K562 (cell line): ENCODE results near the gene RAB24. TPM values are rescaled to one million over a fixed set of nuclear protein-coding genes. Genes with fewer than 3 reads are reported as not detected.
A peak's percentile ranks its signal among the peaks of the same experiment; 100 is the strongest.

Experiments
- BRCA1 ChIP-seq, 2 experiments: fragments of 450-650 bp in 1 of 2; sonication (generic) in 1 of 2; formaldehyde crosslinking in 1 of 2; IDR thresholded peaks; 2 replicates each; pipeline versions ENCODE4 v1.5.0 to v1.6.1; 2017 to 2020; ENCODE audit warnings: mild to moderate bottlenecking in 1 of 2, missing genetic modification reagents in 1 of 2
- ELF4 ChIP-seq: fragments of 450-650 bp; formaldehyde crosslinking; IDR thresholded peaks from 2 replicates; pipeline ENCODE4 v1.4.0; 2022; ENCODE audit warnings: missing genetic modification characterization
- EZH2 ChIP-seq: IDR thresholded peaks from 2 replicates; pipeline ENCODE4 v1.6.1; 2012; ENCODE audit warnings: low read depth, mild to moderate bottlenecking, inconsistent platforms, low read length, borderline replicate concordance
- JUND ChIP-seq, 2 experiments: IDR thresholded peaks; 2 replicates in 1 of 2; 3 replicates in 1 of 2; pipeline ENCODE4 v1.6.1; 2011; ENCODE audit warnings: borderline replicate concordance in 2 of 2, low read depth in 2 of 2, low read length in 2 of 2, improper control_type of control experiment in 1 of 2, missing biosample characterization in 1 of 2, missing genetic modification characterization in 1 of 2, missing genetic modification reagents in 1 of 2
- KDM1A ChIP-seq, 2 experiments: fragments of 450-650 bp; IDR thresholded peaks; 2 replicates each; pipeline ENCODE4 v1.6.1; 2016; ENCODE audit warnings: mild to moderate bottlenecking in 2 of 2
- KLF6 ChIP-seq: fragments of 250-450 bp; sonication (Bioruptor Pico); IDR thresholded peaks from 2 replicates; pipeline ENCODE4 v1.4.0; 2020; ENCODE audit warnings: mild to moderate bottlenecking, moderate library complexity, borderline replicate concordance
- PTBP1 ChIP-seq: fragments of 200-400 bp; formaldehyde crosslinking; IDR thresholded peaks from 2 replicates; pipeline ENCODE4 v1.6.1; 2017; ENCODE audit warnings: low read depth, low read length
- RBBP5 ChIP-seq: fragments of 200-600 bp; sonication (generic); IDR thresholded peaks from 2 replicates; pipeline ENCODE4 v1.6.1; 2012; ENCODE audit warnings: borderline replicate concordance, mild to moderate bottlenecking, low read length, control low read depth, inconsistent platforms; ENCODE audit not compliant: insufficient read depth, poor library complexity, severe bottlenecking
- RBM22 ChIP-seq: fragments of 200-400 bp; formaldehyde crosslinking; IDR thresholded peaks from 2 replicates; pipeline ENCODE4 v1.6.1; 2018; ENCODE audit warnings: low read length, low read depth; ENCODE audit not compliant: poor library complexity, severe bottlenecking
- SMARCC2 ChIP-seq: fragments of 450-650 bp; IDR thresholded peaks from 2 replicates; pipeline ENCODE4 v1.6.1; 2017; ENCODE audit warnings: antibody characterized with exemption, moderate library complexity, mild to moderate bottlenecking, low read depth
- TGIF2 ChIP-seq: sonication (generic); formaldehyde crosslinking; IDR thresholded peaks from 2 replicates; pipeline ENCODE4 v1.8.1; 2022; ENCODE audit warnings: mild to moderate bottlenecking, missing genetic modification reagents, moderate library complexity
- ZFP36 ChIP-seq: fragments of 150-350 bp; IDR thresholded peaks from 2 replicates; pipeline ENCODE4 v1.6.1; 2018; ENCODE audit warnings: low read length, low read depth; ENCODE audit not compliant: partially characterized antibody
- ZKSCAN3 ChIP-seq: fragments of 250-450 bp; sonication (Bioruptor Pico); IDR thresholded peaks from 2 replicates; pipeline ENCODE4 v1.4.0; 2020
- ZNF12 ChIP-seq: sonication (generic); formaldehyde crosslinking; IDR thresholded peaks from 2 replicates; pipeline ENCODE4 v1.4.0; 2020; ENCODE audit warnings: mild to moderate bottlenecking, missing genetic modification reagents
- ZNF644 ChIP-seq: fragments of 200-800 bp; sonication (Bioruptor generic); IDR thresholded peaks from 2 replicates; pipeline ENCODE4 v1.6.1; 2016; ENCODE audit warnings: low read depth, missing genetic modification characterization, missing compliant biosample characterization
- polyA plus RNA-seq, 8 experiments: library from polyadenylated mRNA; depleted of rRNA in 4 of 8; stranded (reverse) in 5 of 8; unstranded in 3 of 8; fragments of >200 nt; fragmentation: Nextera tagmentation in 2 of 8; fragmentation: Illumina TruSeq in 1 of 8; extraction: Ambion mirVana in 2 of 8; extraction: Trizol in 1 of 8; gene quantifications; 2 replicates each; pipeline versions ENCODE4 v1.2.1 to v1.2.3, GENCODE V29; 2011 to 2014; ENCODE audit warnings: inconsistent platforms in 1 of 8, missing spikeins in 1 of 8
- total RNA-seq, 7 experiments: library from RNA; depleted of rRNA in 6 of 7; stranded (reverse); fragments of >200 nt in 6 of 7; fragmentation: Illumina TruSeq in 2 of 7; extraction: Trizol in 2 of 7; gene quantifications; 2 replicates each; pipeline versions ENCODE4 v1.2.1 to v1.2.3, GENCODE V29; 2011 to 2021; ENCODE audit warnings: low replicate concordance in 1 of 7
- TF ChIP-seq, protein P1 (sequence below), 3 experiments: IDR thresholded peaks in 2 of 3; conservative IDR thresholded peaks in 1 of 3; 2 replicates each; pipeline ENCODE4 v1.5.1; 2011 to 2012; ENCODE audit warnings: low read length in 3 of 3, mild to moderate bottlenecking in 3 of 3, control low read depth in 2 of 3, improper control_type of control experiment in 1 of 3, inconsistent platforms in 1 of 3, low read depth in 1 of 3, mixed read lengths in 1 of 3, moderate library complexity in 1 of 3; ENCODE audit not compliant: insufficient read depth in 2 of 3
- TF ChIP-seq, protein P2 (sequence below): sonication (generic); formaldehyde crosslinking; IDR thresholded peaks from 2 replicates; pipeline ENCODE4 v1.8.0; 2022; ENCODE audit warnings: mild to moderate bottlenecking, missing genetic modification reagents
- TF ChIP-seq, protein P3 (sequence below), 2 experiments: IDR thresholded peaks; 2 replicates each; pipeline ENCODE4 v1.6.1; 2011; ENCODE audit warnings: borderline replicate concordance in 1 of 2, control low read depth in 1 of 2, low read depth in 1 of 2, low read length in 1 of 2, mild to moderate bottlenecking in 1 of 2, mixed read lengths in 1 of 2, moderate library complexity in 1 of 2; ENCODE audit not compliant: insufficient read depth in 1 of 2, insufficient read length in 1 of 2, poor library complexity in 1 of 2, severe bottlenecking in 1 of 2; ENCODE audit errors: extremely low read depth in 1 of 2
- TF ChIP-seq, protein P4 (sequence below): fragments of 250-450 bp; sonication (Bioruptor Pico); IDR thresholded peaks from 2 replicates; pipeline ENCODE4 v1.5.0; 2020; ENCODE audit warnings: mild to moderate bottlenecking, borderline replicate concordance
- TF ChIP-seq, protein P5 (sequence below), 2 experiments: fragments of 450-650 bp in 1 of 2; sonication (generic) in 1 of 2; formaldehyde crosslinking; conservative IDR thresholded peaks; 2 replicates each; pipeline versions ENCODE4 v1.4.0 to v1.8.1; 2020 to 2022; ENCODE audit warnings: mild to moderate bottlenecking in 1 of 2, missing genetic modification reagents in 1 of 2

RAB24 gene
- total and polyA plus RNA-seq, 9 of the 15 experiments (the other 6 are each of a cell fraction or from before 2014, with no cell fraction given) = 13.9 to 107 (median 34.8) TPM

DNA sequence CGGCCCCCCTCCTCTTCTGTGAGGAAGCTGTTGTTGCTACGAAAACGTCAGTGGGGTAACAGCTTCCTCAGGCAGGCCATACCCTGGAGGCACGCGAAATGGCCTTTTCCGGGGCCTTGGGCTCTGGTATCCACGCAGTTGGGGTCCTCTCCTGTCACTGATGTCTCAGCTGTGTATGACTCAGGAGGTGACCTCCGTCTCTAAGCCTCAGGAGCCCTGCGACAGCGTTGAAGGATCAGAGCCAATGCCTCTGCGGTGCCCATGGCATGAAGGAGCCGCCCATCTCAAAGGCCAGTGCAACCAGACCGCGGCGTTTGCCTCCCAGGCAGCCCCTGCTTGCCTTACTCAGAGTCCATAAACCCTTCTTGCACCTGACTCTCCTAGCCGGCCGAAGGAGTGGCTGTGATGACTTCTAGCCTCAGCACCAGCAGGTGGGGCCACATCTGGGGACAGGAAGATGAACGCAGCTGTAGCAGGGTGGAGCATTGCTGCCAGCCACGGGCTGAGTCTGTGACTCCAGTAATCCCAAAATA, 9.2 kb upstream of the RAB24 start (continued):
- TF ChIP-seq EZH2 = no peak
- TF ChIP-seq TGIF2 (CRISPR knock-in tag) = no peak
- no peak for TF ChIP-seq ZNF12 (CRISPR knock-in tag)
- TF ChIP-seq ELF4 = no peak
- no peak for TF ChIP-seq BRCA1 (IDR thresholded peaks at IDR 0.05)
- TF ChIP-seq BRCA1 (CRISPR knock-in tag; IDR thresholded peaks at IDR 0.05) = no peak
- peak in 1 of 2 experiments; percentile 27; a peak in 1 of 4 replicates for TF ChIP-seq KDM1A (IDR thresholded peaks at IDR 0.05)
- TF ChIP-seq, protein P1, sequence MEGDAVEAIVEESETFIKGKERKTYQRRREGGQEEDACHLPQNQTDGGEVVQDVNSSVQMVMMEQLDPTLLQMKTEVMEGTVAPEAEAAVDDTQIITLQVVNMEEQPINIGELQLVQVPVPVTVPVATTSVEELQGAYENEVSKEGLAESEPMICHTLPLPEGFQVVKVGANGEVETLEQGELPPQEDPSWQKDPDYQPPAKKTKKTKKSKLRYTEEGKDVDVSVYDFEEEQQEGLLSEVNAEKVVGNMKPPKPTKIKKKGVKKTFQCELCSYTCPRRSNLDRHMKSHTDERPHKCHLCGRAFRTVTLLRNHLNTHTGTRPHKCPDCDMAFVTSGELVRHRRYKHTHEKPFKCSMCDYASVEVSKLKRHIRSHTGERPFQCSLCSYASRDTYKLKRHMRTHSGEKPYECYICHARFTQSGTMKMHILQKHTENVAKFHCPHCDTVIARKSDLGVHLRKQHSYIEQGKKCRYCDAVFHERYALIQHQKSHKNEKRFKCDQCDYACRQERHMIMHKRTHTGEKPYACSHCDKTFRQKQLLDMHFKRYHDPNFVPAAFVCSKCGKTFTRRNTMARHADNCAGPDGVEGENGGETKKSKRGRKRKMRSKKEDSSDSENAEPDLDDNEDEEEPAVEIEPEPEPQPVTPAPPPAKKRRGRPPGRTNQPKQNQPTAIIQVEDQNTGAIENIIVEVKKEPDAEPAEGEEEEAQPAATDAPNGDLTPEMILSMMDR (IDR thresholded peaks at IDR 0.05 in 2 of 3, conservative IDR thresholded peaks at IDR 0.05 in 1 of 3; ENCODE audit: insufficient read depth in 2 of 3, low read depth in 1 of 3, low read length in 3 of 3) = peak; percentile 31 to 45 (median 34); a peak in 4 of 6 replicates
- no peak for TF ChIP-seq RBM22
- TF ChIP-seq PTBP1 = no peak
- TF ChIP-seq SMARCC2 = no peak
- TF ChIP-seq, protein P2, sequence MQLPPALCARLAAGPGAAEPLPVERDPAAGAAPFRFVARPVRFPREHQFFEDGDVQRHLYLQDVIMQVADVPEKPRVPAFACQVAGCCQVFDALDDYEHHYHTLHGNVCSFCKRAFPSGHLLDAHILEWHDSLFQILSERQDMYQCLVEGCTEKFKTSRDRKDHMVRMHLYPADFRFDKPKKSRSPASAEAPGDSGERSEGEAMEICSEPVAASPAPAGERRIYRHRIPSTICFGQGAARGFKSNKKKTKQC = no peak
- TF ChIP-seq KLF6 = no peak
- no peak for TF ChIP-seq JUND (IDR thresholded peaks at IDR 0.05; ENCODE audit: borderline replicate concordance, low read depth, low read length)
- TF ChIP-seq JUND (tag; IDR thresholded peaks at IDR 0.05; ENCODE audit: borderline replicate concordance, low read depth, low read length) = no peak
- TF ChIP-seq ZFP36 = no peak
- TF ChIP-seq ZNF644 (tag) = no peak
- no peak for TF ChIP-seq RBBP5
- TF ChIP-seq ZKSCAN3 (CRISPR knock-in tag) = no peak
- TF ChIP-seq, protein P3, sequence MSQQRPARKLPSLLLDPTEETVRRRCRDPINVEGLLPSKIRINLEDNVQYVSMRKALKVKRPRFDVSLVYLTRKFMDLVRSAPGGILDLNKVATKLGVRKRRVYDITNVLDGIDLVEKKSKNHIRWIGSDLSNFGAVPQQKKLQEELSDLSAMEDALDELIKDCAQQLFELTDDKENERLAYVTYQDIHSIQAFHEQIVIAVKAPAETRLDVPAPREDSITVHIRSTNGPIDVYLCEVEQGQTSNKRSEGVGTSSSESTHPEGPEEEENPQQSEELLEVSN (IDR thresholded peaks at IDR 0.05; ENCODE audit: borderline replicate concordance in 1 of 2, extremely low read depth in 1 of 2, insufficient read depth in 1 of 2, insufficient read length in 1 of 2, low read depth in 1 of 2, low read length in 1 of 2, poor library complexity in 1 of 2, severe bottlenecking in 1 of 2) = no peak
- TF ChIP-seq, protein P4, sequence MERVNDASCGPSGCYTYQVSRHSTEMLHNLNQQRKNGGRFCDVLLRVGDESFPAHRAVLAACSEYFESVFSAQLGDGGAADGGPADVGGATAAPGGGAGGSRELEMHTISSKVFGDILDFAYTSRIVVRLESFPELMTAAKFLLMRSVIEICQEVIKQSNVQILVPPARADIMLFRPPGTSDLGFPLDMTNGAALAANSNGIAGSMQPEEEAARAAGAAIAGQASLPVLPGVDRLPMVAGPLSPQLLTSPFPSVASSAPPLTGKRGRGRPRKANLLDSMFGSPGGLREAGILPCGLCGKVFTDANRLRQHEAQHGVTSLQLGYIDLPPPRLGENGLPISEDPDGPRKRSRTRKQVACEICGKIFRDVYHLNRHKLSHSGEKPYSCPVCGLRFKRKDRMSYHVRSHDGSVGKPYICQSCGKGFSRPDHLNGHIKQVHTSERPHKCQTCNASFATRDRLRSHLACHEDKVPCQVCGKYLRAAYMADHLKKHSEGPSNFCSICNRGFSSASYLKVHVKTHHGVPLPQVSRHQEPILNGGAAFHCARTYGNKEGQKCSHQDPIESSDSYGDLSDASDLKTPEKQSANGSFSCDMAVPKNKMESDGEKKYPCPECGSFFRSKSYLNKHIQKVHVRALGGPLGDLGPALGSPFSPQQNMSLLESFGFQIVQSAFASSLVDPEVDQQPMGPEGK (CRISPR knock-in tag) = no peak
- TF ChIP-seq, protein P5, sequence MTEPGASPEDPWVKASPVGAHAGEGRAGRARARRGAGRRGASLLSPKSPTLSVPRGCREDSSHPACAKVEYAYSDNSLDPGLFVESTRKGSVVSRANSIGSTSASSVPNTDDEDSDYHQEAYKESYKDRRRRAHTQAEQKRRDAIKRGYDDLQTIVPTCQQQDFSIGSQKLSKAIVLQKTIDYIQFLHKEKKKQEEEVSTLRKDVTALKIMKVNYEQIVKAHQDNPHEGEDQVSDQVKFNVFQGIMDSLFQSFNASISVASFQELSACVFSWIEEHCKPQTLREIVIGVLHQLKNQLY (CRISPR knock-in tag; conservative IDR thresholded peaks at IDR 0.05) = no peak
